Stimulated activated CD8-positive, alpha-beta memory T cell treated with anti-CD3 and anti-CD28 coated beads, Interleukin-7, amount 100 ng/mL, for 1 hour (primary cell): ENCODE data around the gene MAT1A.

Experiments
- DNase-seq, 2 donors: peaks; one replicate each; pipeline ENCODE4 v3.0.0-alpha.2; 2020; ENCODE audit warnings: low read depth in 2 of 2

Gene MAT1A

DNA sequence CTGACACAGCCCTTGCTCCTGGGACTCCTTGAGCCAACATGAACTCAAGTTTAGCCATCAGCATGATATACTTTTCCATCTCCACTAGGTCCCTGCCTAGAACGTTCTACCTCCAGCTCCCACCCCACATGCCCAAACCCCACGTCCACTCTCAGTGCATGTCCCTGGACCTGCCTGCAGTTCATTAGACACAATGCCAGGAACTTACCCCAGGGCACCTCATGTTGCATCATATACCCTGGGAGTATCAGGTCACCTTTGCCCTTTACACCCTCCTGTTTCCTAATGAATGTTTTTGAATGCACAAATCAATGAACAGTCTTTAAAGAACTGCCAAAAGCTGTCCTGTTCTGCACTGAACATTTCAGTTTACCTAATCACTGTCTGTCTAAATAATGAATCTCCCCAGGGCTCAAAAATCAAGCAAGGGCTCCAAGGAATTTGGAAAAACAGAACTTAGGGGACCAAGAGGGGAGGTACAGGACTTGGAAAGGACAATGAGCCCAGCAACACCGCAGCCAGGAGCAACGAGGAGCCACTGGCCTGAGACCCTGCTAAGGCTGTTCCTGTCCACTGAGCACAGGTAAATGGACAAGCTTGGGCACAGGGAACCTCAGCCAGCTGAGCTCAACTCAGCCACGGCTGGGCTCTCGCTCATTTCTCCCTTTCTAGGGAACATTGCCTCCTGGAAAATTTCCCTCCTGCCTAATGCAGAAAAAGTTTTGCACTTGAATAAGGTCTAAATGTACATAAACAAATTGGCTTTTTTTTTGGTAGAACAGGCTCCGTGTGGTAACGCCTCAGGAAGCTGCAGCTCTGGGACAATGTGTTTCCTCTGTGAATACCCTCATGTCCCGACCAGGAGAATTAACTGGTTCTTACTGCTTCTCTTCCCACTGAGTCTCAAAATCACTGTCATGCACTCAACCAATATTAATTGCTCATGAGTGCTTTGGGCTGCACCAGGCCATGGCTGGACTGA, 7.4 kb downstream of the MAT1A start:
- no peak for DNase-seq

DNA sequence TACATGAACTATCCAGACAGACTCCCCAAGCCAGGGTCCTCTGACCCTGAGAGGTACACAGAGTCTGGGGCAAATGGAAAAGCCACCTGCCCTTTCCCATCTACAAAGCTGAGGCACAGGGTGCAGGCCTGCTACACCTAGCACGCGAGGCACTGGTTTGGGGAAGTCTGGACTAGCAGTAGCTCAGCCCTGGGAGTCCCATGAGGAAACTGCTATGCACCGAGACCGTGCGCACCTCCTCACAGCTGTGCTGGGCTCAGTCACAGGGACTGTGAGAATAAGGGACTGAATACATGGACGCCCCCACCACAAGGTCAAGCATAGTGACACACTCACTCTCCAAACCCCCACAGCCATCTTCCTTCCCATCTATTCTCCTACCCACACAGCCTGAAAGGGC, 8.2 kb downstream of the MAT1A start:
- DNase-seq, result no peak

DNA sequence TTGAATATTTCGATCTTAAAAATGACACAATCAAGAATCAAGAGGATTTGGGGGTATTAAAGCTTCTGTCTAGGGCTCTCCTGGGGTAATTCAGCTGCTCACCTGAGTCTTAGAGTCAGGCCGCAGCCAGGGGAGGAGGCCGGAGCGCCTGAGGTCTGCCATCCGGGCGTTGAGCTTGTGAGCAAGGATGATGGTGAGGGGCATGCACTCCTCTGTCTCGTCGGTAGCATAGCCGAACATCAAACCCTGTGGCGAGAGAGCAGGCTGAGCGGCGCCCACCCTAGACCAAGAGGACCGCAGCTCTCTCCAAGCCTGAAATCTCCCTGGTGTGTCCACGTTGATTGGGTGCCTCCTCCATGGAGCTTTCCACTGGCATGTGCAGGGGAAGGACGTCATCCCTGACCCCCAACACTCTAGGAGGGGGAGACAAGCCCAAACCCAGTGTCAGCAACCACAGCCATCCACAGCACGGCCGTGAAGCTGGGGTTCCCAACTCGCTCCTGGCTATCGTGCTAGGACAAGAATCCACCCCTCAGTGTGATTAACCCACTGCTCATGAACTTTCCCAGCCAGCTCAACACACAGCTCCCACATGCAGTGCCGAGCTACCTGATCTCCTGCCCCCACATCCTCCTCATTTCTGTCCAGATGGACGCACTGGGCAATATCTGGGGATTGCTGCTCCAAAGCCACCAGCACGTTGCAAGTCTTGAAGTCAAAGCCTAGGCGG, 9.2 kb downstream of the MAT1A start:
- no peak for DNase-seq

DNA sequence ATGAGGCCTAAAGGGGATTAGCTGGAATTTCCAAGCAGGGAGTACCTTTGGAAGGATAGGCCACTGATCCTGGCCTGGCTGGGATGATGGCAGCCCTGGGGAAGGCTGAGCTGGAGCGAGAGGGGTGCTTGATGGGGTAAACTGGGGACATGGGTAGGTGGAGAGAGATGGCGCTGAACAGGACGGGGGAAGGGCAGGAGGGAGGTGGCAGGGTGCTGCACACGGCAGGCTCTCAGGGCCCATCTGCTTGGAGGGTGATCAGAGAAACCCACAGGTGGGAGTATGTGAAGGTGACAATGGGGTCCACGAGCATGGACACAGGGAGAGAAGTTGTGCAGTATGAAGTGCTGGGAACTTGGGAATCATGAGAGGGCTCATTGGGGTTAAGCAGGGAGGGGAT, 10.3 kb downstream of the MAT1A start:
- DNase-seq, result no peak

DNA sequence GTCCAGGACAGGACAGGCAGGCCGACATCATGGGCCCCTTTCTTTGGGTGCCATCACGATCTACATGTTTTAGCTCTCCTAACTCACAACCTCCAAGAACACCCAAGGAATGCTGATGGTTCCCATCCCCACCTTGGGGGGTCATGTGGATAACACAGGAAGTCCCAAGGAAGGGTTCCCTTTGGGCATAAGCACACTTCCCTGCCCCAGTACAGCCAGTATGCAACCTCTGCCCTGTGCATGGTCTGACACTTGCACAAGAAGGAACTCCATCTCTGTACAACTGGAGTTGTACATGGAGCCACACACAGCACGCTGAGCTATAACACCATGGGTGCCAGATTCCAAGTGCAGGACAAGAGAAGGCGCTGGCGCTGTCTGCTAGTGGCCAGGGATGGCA, 11.0 kb downstream of the MAT1A start:
- no peak for DNase-seq

DNA sequence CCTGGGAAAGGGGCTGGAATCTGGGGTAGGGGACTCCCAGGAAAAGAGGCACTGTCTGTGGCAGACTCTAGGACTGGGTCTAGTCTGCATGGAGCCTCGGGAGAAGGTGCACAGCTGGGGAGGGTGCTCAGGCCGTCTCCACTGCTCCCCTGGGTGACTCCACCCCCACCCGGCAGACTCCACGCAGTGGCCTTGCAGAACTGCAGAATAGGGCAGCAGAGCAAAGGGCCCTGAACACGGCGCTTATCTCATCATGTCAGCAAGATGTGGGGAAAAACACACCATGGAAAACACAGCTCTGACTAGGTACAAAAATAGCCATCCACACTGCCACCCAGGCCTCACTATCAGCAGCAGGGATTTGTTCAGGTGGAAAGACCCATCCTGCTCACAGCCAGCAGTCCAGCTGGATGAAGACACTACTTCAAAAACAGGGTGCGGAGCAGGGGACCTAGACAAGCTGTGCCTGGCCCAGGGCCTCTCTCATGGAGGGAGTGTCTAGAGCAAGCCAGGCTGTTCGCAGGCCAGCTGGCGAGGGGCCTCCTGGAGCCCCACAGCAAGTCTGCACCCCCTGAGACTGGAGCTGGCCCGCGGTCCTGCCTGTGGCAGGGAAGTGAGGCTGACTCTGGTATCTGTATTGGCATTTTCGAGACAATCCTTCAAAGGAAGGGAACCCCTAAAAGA, 11.7 kb downstream of the MAT1A start:
- no peak for DNase-seq

DNA sequence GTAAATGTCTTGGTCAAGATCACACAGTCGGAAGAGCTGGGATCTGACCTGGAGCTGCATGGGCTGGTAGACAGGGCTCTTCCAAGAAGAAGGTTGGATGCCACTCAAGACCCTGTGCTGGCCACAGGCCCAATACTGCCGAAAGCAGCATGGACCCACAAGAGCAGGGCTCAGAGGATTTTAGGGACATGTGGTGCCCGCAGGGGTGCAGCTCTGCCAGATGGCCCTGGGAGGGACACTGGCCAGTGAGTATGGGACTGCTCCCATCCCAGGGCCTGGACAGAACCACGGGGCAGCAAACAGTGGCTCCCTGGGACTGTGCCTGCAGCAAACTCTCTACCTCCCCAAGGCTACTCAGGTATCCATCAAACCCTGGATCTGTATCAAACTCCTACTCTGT, 12.4 kb downstream of the MAT1A start:
- no peak for DNase-seq

DNA sequence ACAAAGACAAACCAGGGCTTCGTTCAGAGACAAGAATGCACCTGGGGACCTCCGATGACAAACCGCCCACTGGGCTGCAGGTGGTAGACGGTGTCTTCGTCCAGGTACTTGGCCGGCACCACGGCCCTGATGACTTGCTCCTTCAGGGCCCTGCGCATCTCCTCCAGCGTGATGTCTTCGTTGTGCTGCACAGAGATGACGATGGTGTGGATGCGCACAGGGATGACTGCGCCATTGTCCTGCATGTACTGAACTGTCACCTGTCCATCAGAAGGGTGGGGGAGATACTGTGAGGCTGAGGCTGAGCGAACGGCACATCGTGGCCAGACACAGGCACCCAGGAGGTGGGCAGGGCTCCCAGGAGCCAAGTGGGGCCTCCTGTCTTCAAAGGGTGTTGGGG, 13.1 kb downstream of the MAT1A start:
- no peak for DNase-seq

DNA sequence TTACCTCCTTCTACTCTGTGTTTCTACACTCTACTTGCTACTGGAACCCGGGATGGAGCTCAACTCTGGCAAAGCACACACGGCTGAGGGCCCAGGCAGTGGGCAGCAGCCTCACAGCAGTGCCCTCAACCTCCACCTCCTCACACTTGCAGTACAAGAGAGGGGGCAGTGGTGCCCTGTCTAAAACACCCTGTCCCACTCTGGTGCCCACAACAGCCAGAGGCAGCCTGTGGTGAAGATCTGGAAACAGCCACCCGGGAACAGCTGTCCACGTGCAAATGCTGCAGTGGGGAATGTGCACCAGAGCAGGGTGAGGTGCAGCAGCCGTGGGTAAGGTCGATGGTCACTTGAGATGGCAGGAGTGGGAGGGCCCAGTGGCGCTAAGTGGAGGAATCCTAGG, 13.7 kb downstream of the MAT1A start:
- DNase-seq, result no peak

DNA sequence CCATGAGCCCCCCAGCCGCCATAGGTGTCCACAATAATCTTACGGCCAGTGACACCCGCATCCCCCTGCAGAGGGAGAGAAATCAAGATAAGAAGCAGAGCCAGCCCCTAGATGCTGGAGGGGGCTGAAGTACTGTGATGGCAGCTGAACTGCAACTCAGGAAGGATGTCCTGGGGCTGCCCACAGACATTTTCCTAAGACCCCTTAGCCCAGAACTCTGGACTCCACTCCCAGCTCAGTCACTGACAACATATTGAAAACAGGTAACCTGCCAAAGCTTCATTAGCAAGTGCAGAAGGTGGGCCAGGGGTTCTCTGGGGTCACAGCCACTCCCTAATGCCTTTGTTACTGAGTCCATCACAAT, 14.3 kb downstream of the MAT1A start:
- no peak for DNase-seq

DNA sequence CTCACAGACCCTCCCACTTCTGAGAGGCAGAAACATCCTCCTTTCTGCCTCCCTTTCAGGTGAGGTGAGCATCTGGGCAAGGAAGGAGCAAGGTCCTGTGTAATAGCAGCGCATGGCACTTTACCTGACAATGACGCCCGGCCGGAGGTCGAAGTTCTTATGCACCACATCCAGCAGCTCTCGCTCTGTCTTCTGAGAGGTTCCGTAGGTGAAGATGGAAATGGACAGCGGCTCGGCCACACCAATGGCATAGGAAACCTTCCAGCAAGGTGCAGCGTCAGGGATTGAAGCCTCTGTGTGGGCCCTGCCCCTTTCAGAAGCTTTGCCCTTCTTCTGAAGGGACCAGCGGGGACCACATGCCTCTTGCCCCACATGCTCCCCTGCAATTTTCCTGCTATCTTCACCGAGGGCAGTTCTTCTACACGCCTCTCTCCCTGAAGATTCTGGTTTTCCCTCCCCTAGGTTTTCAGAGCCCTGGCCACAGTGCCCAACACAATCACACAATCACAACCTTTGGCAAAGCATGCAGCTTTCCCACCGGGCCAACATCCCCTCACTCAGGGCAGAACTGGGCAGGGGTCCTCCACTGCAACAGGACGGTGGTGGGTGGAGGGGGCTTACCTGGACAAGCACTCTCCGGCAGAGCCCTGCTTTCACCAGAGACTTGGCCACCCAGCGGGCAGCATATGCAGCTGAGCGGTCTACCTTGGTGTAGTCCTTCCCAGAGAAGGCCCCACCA, 14.9 kb downstream of the MAT1A start:
- DNase-seq, result no peak

DNA sequence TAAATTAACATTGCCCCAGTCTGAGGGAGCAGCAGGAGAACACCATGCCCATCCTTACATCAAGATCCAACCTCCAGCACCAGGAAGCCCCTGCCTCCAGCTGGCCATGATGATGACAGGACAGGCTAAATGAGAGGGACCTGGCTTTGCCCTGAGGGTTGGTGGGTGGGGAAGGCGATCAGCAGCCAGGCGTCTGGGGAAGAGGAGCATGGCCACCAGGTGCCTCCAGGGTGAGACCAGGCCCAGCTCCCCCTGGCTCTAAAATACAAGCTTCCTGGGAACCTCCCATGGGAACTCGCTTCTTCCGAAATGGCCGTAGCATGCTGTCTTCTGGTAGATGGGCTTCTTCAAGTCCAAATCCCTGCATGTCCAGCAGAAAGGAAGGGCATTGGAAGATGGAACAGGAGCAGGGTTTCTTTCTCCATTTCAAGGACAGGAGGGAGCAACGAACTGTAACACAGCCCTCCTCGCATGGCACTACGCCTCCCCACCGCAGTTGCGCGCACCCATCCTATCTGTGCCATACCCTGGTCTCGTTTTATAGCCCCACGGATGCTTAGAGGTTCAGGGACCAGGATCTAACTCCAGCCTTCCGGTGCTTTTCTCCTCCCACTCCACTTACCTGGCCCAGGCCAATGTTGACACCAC, 15.8 kb downstream of the MAT1A start:
- DNase-seq, result no peak

DNA sequence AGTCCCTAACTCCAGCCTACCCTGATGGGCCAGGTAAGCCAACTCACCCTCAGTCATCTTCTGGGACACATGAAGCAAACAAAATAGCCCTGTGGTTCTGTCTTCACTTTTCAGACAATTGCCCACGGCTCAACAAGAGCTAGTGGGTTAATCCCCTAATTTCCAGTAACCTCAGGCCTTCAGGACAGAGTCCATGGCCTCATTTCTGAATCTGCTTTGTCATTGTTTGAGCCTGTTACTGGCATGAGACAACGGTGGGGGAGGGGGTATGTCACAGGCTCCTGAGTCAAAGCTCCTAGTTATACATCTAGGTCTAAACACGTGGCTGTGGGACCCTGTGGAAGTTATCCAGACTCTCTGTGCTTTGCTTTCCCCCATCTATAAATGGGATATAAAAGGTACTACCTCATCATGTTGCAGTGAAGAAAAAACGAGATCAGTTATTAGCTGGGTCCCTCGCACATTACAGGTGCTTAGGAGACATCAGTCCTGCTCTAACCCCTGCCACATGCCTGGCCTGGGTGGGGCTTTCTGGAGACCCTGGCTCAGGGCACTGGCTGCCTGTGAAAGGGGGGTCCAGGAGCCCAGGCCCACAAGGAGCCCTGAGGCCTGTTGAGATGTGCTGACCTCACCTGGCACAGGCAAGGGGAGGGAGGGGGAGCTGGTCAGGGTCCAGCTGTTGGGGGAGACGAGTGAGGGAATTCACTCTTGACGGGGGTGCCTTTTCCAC, 16.5 kb downstream of the MAT1A start:
- DNase-seq, result no peak

DNA sequence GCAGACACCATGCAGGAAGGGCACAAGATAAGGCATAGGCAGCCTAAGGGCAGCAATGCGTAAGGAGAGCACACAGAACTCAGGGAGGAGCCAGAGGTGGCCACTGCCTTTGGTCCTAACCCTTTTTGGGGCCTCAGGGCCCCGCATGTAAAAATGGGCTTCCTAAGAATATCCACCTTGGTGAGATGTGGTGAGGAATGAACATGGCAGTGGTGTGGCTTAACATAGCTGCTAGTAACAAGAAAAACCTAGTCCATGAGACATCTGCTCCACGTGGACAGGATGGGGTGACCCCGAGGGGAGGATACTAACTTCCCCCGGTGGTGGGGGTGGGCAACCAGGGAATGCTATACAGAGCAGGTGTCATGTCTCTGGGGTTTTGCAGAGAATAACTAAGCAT, 18.0 kb downstream of the MAT1A start:
- no peak for DNase-seq

DNA sequence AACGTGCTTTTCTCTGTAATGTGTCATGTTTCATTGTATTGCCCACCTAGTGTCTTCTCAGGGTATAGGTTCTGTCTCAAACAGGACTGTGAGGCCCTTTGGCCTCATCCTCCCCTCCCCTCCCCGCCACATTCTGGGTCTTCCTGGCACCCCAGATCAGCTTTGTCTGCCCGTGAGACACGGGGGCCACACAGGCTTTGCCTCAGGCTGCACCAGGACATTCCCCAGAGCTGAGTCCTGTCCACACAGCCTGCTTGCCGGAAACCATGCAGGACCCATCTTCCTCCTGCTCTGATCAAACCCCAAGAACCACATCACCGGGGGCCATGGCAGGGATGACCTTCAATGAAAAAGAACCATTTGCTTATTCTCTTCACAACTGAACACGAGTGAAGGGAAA, 18.6 kb downstream of the MAT1A start:
- no peak for DNase-seq

DNA sequence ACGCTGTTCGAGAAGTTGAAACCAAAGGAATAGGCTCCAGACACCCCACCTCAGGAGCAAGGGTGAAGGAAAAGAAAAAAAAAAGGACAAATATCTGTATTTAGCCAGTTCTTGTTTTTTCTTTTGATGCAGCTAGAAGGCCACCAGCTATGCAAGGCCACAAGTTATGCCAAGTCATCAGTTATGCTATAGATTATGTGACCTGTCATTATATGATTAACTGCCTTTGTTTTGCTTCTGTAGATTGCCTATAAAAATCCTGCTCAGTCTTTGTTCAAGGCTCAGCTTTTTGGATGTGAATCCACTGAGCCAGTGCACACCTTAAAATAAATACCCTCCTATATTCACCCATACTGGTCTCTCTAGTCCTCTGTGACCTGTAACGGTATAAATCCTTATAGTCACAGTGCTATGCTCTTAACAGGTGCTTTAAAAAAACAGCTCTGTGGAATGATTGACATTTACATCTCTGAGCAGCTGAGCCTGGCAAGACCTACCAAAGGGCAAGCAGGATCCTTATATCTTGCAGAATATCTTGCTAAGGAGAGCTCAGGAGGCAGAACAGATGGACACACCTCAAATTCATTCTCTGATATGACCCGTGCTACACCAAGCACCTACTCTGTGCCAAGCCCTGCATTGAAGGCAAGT, 20.4 kb downstream of the MAT1A start:
- no peak for DNase-seq

DNA sequence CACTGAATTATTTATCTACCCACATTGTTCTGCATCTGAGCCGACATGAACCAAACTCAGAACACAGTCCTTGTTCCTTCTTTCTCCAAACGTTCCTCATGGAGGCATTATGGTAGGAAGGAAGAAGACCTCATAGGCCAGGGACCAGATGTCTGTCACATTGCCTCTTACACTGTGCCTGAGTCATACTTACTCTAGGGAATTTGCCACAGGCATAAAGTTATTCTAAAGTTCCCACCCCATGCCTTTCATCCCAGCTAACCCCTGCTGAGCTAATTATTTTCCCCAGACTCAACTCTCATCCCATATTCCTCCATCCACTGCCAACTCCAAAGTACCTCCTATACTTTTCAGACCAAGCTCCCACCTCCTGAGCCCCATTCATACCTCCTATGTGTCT, 21.2 kb downstream of the MAT1A start:
- no peak for DNase-seq

DNA sequence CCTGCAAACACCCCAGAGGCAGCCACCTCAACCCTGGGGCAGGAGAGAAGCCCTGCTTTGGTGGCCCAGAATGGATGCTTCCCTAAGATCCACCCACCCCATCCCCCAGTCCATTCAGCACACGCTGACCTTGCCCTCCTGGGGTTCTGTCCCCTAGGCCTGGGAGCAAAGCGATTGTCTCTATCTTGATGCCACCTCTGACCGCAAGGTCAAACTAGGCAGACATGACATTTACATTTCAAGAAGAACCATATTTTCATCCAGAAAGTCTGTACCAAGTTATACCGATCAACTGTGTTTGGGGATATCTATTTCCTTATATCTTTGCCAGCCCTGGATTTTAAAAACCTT, 23.0 kb downstream of the MAT1A start:
- no peak for DNase-seq

DNA sequence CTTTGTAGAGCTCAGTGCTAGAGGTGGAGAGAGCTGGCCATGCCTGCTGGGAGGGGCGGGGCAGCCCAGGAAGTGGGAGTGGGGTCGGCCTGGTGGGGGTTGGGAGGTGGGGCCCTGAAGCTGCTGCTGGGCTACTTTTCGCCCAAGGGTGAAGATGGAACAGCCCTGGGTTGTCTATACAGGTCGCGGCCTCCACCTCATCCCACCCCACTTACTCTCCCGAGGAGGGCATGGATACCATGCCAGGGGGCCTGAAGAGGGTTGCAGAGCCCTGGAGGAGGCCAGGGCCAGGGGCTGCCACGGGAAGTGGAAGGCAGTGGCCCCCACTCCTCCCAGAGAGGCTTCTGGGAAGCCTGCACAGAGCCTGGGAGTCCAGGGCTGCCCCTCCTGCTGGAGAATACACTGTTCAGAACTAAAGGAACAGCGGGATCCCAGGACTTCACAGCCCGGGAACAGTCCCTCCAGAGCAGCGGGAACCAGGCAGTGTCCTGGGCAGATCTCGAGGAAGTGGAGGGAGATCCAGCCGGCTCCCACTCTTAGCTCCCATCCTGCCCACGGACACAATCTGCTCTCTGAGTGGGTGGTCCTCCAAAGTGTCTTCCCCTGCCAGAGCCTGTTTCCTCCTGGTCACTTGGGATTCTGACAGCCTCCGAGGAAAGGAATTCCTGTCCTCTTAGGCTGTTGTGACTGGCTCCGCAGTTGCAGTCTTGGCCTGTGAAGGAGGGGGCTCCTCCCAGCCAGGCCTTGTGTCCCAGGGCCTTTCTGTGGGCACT, 23.5 kb downstream of the MAT1A start:
- DNase-seq, result no peak
